A204.1 (cell line): Measurements from ENCODE around the gene CEP89.
"Not testable (repeated sequence)": the region's sequence is repeated elsewhere in the genome, so short reads cannot be mapped to it uniquely, and the experiment has no call there.

ENCODE experiments used
- FAIRE-seq: peaks from 2 replicates; lab custom pipeline; 2012; peaks lifted over from hg19 to GRCh38; lab: Jason Lieb, UNC

Gene CEP89

DNA sequence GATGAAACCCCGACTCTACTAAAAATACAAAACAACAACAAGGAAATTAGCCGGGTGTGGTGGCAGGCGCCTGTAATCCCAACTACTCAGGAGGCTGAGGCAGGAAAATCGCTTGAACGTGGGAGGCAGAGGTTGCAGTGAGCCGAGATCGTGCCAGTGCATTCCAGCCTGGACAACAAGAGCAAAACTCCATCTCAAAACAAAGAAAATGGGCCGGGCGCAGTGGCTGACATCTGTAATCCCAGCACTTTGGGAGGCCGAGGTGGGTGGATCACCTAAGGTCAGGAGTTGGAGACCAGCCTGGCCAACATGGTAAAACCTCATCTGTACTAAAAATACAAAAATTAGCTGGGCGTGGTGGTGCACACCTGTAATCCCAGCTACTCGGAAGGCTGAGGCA lies 139.7 kb downstream of the CEP89 start:
- not testable (repeated sequence) for FAIRE-seq

DNA sequence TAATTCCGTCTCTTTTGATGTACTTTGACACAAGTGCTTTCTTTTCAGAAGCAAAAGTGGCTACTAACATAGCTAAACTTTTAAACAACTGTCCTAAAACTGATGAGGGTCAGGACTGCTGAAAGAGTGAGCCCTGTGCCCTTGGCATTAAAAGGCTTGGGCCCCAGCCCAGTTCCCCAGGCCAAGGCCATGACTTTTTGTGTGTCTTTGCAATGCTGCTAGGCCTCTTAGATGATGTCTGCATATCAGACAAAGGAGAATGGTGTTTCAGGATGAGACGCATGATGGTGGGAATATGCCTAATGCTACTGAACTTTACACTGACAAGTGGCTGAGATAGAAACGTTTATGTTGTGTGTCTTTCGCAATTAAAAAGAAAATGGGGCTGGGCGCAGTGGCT lies 140.1 kb downstream of the CEP89 start:
- FAIRE-seq: no peak

GRCh38 chr19:32830231-32831014 lies 141.3 kb downstream of the CEP89 start:
- FAIRE-seq: no peak

DNA sequence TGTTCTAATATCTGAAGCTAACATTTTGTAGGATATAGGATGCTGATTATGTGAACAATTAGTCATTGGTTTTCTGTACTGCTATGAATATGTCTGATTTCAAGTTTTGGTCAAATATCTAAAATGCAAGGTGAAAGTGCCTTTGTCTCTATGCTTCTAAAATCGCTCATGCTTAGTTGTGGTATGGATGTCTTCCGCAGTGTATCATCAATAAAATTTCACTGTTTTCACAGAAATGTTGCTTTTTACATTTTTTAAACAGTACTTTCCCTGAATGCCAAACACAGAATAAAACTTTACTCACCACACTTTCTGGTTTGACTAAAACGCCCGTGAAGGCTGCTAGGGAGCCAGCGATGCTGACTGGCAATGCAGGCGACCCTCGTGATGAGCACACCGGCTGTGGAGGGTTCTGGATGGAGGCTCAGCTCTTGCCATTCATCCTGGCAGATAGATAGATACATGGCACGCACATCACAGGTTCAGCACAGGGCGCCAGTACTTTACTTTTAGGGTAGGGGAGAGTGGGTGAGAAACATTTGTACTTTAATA lies 142.3 kb downstream of the CEP89 start:
- FAIRE-seq: no peak

DNA sequence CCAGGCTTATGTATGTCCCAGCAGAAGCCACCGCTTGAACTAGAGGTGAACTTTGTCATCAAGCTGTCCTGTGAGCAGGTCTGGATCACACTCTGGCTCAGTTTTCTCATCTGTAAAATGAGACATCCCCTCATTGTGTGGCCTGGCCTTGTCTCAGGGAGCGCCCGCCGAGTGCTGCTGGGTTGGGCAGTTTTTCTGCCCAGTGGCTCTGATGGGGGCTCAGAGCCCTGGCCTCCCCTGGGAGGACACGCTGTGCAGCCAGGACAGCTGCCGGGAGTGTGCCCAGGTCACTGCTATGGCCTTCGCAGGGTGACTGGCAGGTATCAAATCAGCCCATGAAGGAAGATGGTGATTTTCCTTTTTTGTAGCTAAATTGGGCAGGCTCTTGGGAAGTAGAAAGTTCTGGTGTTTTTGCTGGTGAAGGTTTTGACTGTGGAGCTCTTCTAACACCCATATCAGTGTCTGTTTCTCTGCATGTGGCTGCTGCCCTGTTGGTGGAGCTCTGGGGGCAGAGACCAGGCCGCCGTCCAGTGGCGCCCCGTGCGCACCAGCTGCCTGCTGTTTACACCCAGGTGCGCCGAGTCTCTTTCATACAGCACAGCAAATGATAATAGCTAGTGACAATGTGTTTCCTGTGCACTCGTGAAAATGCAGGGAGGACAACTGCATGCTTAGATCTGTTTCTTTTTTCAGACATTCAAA lies 143.0 kb downstream of the CEP89 start:
- no peak for FAIRE-seq

- FAIRE-seq: no peak
These were observed 143.6 kb downstream of the CEP89 start for GRCh38 chr19:32828139-32828538.
